Gastrocnemius medialis (tissue), 4 donors: ENCODE results near the gene SELL.

Source experiments
- POLR2A ChIP-seq, 2 donors: fragments of 450-650 bp; IDR thresholded peaks; one replicate each; pipeline ENCODE4 v1.6.1; 2017; ENCODE audit warnings: antibody characterized with exemption in 2 of 2, mild to moderate bottlenecking in 2 of 2, moderate library complexity in 2 of 2
- TF ChIP-seq, protein P1 (sequence below), 5 experiments: fragments of 450-650 bp in 3 of 5; fragments of 200-600 bp in 2 of 5; sonication (generic) in 2 of 5; IDR thresholded peaks in 4 of 5; conservative IDR thresholded peaks in 1 of 5; 1 replicate in 4 of 5; 2 replicates in 1 of 5; pipeline ENCODE4 v1.5.1; 2016 to 2019; ENCODE audit warnings: antibody characterized with exemption in 5 of 5, mild to moderate bottlenecking in 3 of 5, moderate library complexity in 3 of 5

DNA sequence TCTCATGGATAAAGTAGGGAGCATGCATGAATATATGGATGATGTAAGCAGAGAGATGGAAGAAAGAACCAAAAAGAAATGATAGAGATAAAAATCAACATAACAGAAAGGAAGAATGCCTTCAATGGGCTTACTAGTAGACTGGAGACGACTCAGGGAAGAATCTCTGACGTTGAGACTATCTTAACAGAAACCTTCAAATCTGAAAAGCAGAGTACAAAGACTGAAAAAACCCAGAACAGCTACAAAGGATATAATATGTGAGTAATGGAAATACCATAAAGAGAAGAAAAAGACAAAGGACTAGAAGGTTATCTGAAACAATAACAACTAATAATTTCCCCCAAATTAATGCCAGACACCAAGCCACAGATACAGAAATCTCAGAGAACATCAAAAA is 63.2 kb downstream of the SELL start:
- TF ChIP-seq, protein P1, sequence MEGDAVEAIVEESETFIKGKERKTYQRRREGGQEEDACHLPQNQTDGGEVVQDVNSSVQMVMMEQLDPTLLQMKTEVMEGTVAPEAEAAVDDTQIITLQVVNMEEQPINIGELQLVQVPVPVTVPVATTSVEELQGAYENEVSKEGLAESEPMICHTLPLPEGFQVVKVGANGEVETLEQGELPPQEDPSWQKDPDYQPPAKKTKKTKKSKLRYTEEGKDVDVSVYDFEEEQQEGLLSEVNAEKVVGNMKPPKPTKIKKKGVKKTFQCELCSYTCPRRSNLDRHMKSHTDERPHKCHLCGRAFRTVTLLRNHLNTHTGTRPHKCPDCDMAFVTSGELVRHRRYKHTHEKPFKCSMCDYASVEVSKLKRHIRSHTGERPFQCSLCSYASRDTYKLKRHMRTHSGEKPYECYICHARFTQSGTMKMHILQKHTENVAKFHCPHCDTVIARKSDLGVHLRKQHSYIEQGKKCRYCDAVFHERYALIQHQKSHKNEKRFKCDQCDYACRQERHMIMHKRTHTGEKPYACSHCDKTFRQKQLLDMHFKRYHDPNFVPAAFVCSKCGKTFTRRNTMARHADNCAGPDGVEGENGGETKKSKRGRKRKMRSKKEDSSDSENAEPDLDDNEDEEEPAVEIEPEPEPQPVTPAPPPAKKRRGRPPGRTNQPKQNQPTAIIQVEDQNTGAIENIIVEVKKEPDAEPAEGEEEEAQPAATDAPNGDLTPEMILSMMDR (IDR thresholded peaks at IDR 0.05 in 4 of 5, conservative IDR thresholded peaks at IDR 0.05 in 1 of 5) = no peak
- no peak for TF ChIP-seq POLR2A (IDR thresholded peaks at IDR 0.05)
